Measurements from ENCODE around the gene LEFTY1. TPM values are rescaled to one million over a fixed set of nuclear protein-coding genes. Genes with fewer than 3 reads are reported as not detected.

LEFTY1 gene
- total and polyA plus RNA-seq, 2 of the 4 experiments (the other 2 are of a cell fraction) = not detected

GRCh38 chr1:225851805-225852204 is 37.1 kb downstream of the LEFTY1 start:
- Histone ChIP-seq H3K27me3 (ENCODE audit: control insufficient read depth, insufficient read depth, low read length) (no peaks in the 10 kb centered on the region), H3K4me1 (ENCODE audit: control insufficient read depth, insufficient read depth, low read length) (peaks cover 3% of the 10 kb centered on the region; the same call in 1 of the 2 replicates), H3K36me3 (ENCODE audit: control insufficient read depth, insufficient read depth, low read length) (peaks cover 41% of the 10 kb centered on the region), H3K14ac (replicated peaks; ENCODE audit: low read depth, low read length) (no peak overlapping the region), H2AK5ac (ENCODE audit: low read depth, low read length) (no peak overlapping the region), H3K9me1 (ENCODE audit: insufficient read depth, low read length) (peaks cover 12% of the 10 kb centered on the region), H3K4me3 (ENCODE audit: insufficient read depth, low read depth, low read length) (no peak overlapping the region), H3K79me1 (ENCODE audit: low read depth in 1 of 2, low read length in 2 of 2) (no peaks in the 10 kb centered on the region), H2AFZ (replicated peaks; ENCODE audit: low read length, poor library complexity) (no peak overlapping the region), H2BK120ac (ENCODE audit: low read depth, low read length) (no peak overlapping the region), H2BK20ac (ENCODE audit: low read depth, low read length) (no peak overlapping the region), H3K27ac (ENCODE audit: insufficient read depth, low read length) (no peak overlapping the region), H4K91ac (ENCODE audit: insufficient read depth, low read depth, low read length) (no peak overlapping the region), H2BK15ac (ENCODE audit: low read depth, low read length) (no peak overlapping the region), H3K18ac (ENCODE audit: low read depth, low read length) (no peak overlapping the region), H3K9me3 (ENCODE audit: control insufficient read depth, insufficient read depth, low read length) (no peaks in the 10 kb centered on the region), H3K9ac (ENCODE audit: low read depth, low read length) (no peak overlapping the region), H4K20me1 (ENCODE audit: insufficient read depth, low read length) (no peaks in the 10 kb centered on the region), H4K8ac (ENCODE audit: low read depth in 2 of 2, low read length in 2 of 2) (no peak overlapping the region), H4K5ac (ENCODE audit: low read depth, low read length) (no peak overlapping the region), H2AK9ac (replicated peaks; ENCODE audit: low read depth, low read length, poor library complexity) (no peak overlapping the region), H3K23ac (ENCODE audit: low read depth, low read length) (no peak overlapping the region), H2BK5ac (ENCODE audit: low read depth, low read length, poor library complexity, severe bottlenecking) (no peak overlapping the region), H3K56ac (ENCODE audit: extremely low read depth, insufficient read depth, low read length) (no peak overlapping the region), H3K4me2 (ENCODE audit: low read depth, low read length) (no peak overlapping the region), H3K4ac (ENCODE audit: low read depth, low read length) (no peak overlapping the region)
- ATAC-seq (ENCODE audit: low read depth) (no peak), DNase-seq (no peak)
- ChIA-PET POLR2A (ENCODE audit: unreplicated experiment) (no interaction called here), CTCF (interaction anchor here (0.6 to 0.9 kb wide), 2 partner anchors 17 to 345 kb away, joined by 5 to 7 read pairs; no protein-coding TSS in a partner anchor)
- intact Hi-C loops (cut with micrococcal nuclease) = no loop called here
- dilution Hi-C loops (cut with HindIII; ENCODE audit: low sequenced_read_pairs, unreplicated experiment) = no loop called here
- no TSS peak for BruUV-seq (replicated peaks)
- WGBS, 2 experiments (ENCODE audit: extremely low coverage in 2 of 2, insufficient read length in 1 of 2) = 43% methylated on average over 2 of the region's 4 CpGs; no CpG with 5 or more reads in 1 of the 2 experiments
- TF ChIP-seq CHD1 (IDR thresholded peaks at IDR 0.05; ENCODE audit: low read depth, low read length) = no peak
- no peak for TF ChIP-seq CTCF (conservative IDR thresholded peaks at IDR 0.05; ENCODE audit: low read depth, low read length)
- no peak for TF ChIP-seq ELK1 (IDR thresholded peaks at IDR 0.05; ENCODE audit: borderline replicate concordance, low read depth, low read length)
- no peak for TF ChIP-seq RFX5 (IDR thresholded peaks at IDR 0.05; ENCODE audit: low read depth, low read length)
- TF ChIP-seq MXI1 (IDR thresholded peaks at IDR 0.05; ENCODE audit: borderline replicate concordance, low read depth, low read length) = no peak
- TF ChIP-seq SMC3 (IDR thresholded peaks at IDR 0.05; ENCODE audit: low read depth, low read length) = no peak
- no peak for TF ChIP-seq RCOR1 (IDR thresholded peaks at IDR 0.05; ENCODE audit: insufficient replicate concordance, low read length)
- TF ChIP-seq NFE2L2 (IDR thresholded peaks at IDR 0.05; ENCODE audit: low read depth, low read length) = no peak
- no peak for TF ChIP-seq BHLHE40 (IDR thresholded peaks at IDR 0.05; ENCODE audit: low read depth, low read length)
- no peak for TF ChIP-seq MAFK (IDR thresholded peaks at IDR 0.05; ENCODE audit: low read depth, low read length)
- no peak for TF ChIP-seq MAZ (IDR thresholded peaks at IDR 0.05; ENCODE audit: borderline replicate concordance, low read depth, low read length)
- TF ChIP-seq POLR2A (IDR thresholded peaks at IDR 0.05; ENCODE audit: low read depth, low read length) = no peak
- TF ChIP-seq CEBPB (IDR thresholded peaks at IDR 0.05; ENCODE audit: low read depth, low read length) = no peak
- TF ChIP-seq RAD21 (IDR thresholded peaks at IDR 0.05; ENCODE audit: low read length) = no peak
- TF ChIP-seq USF2 (IDR thresholded peaks at IDR 0.05; ENCODE audit: low read depth, low read length) = no peak
- TF ChIP-seq FOS (IDR thresholded peaks at IDR 0.05; ENCODE audit: low read depth, low read length) = no peak
- in situ Hi-C loops (cut with MboI; ENCODE audit: low sequenced_read_pairs) = no loop called here
